ENCODE results near the gene ULK4.

ULK4 gene

DNA sequence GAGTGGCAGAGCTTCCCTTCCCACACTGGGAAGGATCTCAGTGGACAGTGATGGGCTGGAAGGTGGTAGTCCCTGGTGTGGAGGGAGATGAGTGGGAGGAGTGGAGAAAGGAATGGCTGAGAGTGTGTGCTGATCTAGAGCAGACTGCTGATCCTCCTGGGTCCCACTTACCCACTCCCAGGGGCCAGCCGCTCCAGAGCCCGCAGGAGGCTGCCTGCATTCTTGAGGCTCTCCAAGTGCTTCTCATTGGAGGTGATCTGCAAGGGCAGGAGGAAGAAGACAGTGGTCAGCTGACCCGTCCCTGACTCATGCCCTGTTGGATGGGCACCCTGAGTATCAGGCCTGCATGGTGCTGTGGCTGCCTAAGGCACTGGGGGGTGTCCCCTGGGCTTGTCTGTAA is 712.6 kb downstream of the ULK4 start:
- H3K4me2 ChIP-seq (ENCODE audit: low read depth, low read length, poor library complexity, severe bottlenecking): no peak overlapping the region
- H3K9me3 ChIP-seq (ENCODE audit: insufficient read depth, low read length): no peaks in the 10 kb centered on the region
- no peaks in the 10 kb centered on the region for H3F3A ChIP-seq (ENCODE audit: insufficient read depth)
- H3K27ac ChIP-seq (ENCODE audit: low read depth, low read length): no peak overlapping the region
- H3K79me2 ChIP-seq (ENCODE audit: insufficient read depth, low read length): no peaks in the 10 kb centered on the region
- no peaks in the 10 kb centered on the region for H3K9me2 ChIP-seq (replicated peaks; ENCODE audit: insufficient read depth, low read length)
- H3K27me3 ChIP-seq (ENCODE audit: low read length): no peaks in the 10 kb centered on the region
- no peak overlapping the region for H2AFZ ChIP-seq (ENCODE audit: low read depth, low read length, severe bottlenecking)
- H3K36me3 ChIP-seq (ENCODE audit: low read length): no peaks in the 10 kb centered on the region
- TF ChIP-seq, protein P1, sequence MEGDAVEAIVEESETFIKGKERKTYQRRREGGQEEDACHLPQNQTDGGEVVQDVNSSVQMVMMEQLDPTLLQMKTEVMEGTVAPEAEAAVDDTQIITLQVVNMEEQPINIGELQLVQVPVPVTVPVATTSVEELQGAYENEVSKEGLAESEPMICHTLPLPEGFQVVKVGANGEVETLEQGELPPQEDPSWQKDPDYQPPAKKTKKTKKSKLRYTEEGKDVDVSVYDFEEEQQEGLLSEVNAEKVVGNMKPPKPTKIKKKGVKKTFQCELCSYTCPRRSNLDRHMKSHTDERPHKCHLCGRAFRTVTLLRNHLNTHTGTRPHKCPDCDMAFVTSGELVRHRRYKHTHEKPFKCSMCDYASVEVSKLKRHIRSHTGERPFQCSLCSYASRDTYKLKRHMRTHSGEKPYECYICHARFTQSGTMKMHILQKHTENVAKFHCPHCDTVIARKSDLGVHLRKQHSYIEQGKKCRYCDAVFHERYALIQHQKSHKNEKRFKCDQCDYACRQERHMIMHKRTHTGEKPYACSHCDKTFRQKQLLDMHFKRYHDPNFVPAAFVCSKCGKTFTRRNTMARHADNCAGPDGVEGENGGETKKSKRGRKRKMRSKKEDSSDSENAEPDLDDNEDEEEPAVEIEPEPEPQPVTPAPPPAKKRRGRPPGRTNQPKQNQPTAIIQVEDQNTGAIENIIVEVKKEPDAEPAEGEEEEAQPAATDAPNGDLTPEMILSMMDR (IDR thresholded peaks at IDR 0.05; ENCODE audit: insufficient read depth, low read length, poor library complexity, severe bottlenecking): no peak
- no peak for TF ChIP-seq EZH2phosphoT487 (conservative IDR thresholded peaks at IDR 0.05; ENCODE audit: low read length)
- no peak overlapping the region for H3K4me3 ChIP-seq (ENCODE audit: insufficient read depth, low read length, poor library complexity, severe bottlenecking)
- H4K20me1 ChIP-seq (ENCODE audit: low read depth, low read length): no peaks in the 10 kb centered on the region
- no peak overlapping the region for H3K9ac ChIP-seq (ENCODE audit: low read length)

DNA sequence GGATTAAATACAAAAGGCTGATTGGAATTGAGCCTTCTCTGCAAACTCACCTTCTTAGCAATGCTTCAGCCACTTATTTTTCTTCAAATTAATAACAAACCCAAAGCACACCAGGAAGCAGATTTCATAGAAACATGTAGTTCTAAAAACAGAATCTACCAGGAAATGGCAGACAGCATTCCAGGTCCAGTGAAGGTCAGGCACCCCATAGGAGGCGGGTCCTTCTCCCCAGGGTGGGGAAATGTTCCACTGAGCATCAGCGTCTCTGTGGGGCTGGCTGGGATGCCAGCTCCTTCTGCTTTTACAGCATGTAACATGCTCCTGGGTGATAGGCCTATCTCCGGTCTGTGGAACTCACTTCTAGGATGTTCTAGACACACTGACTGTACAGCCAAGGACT is 713.4 kb downstream of the ULK4 start:
- no peaks in the 10 kb centered on the region for H3K27me3 ChIP-seq (ENCODE audit: low read length)
- H4K20me1 ChIP-seq (ENCODE audit: low read depth, low read length): no peaks in the 10 kb centered on the region
- no peaks in the 10 kb centered on the region for H3K9me3 ChIP-seq (ENCODE audit: insufficient read depth, low read length)
- no peak for TF ChIP-seq EZH2phosphoT487 (conservative IDR thresholded peaks at IDR 0.05; ENCODE audit: low read length)
- no peak overlapping the region for H3K4me3 ChIP-seq (ENCODE audit: insufficient read depth, low read length, poor library complexity, severe bottlenecking)
- H3F3A ChIP-seq (ENCODE audit: insufficient read depth): no peaks in the 10 kb centered on the region
- H3K9me2 ChIP-seq (replicated peaks; ENCODE audit: insufficient read depth, low read length): no peaks in the 10 kb centered on the region
- H3K4me2 ChIP-seq (ENCODE audit: low read depth, low read length, poor library complexity, severe bottlenecking): no peak overlapping the region
- no peak overlapping the region for H3K27ac ChIP-seq (ENCODE audit: low read depth, low read length)
- H3K79me2 ChIP-seq (ENCODE audit: insufficient read depth, low read length): no peaks in the 10 kb centered on the region
- H2AFZ ChIP-seq (ENCODE audit: low read depth, low read length, severe bottlenecking): no peak overlapping the region
- no peaks in the 10 kb centered on the region for H3K36me3 ChIP-seq (ENCODE audit: low read length)
- H3K9ac ChIP-seq (ENCODE audit: low read length): no peak overlapping the region

DNA sequence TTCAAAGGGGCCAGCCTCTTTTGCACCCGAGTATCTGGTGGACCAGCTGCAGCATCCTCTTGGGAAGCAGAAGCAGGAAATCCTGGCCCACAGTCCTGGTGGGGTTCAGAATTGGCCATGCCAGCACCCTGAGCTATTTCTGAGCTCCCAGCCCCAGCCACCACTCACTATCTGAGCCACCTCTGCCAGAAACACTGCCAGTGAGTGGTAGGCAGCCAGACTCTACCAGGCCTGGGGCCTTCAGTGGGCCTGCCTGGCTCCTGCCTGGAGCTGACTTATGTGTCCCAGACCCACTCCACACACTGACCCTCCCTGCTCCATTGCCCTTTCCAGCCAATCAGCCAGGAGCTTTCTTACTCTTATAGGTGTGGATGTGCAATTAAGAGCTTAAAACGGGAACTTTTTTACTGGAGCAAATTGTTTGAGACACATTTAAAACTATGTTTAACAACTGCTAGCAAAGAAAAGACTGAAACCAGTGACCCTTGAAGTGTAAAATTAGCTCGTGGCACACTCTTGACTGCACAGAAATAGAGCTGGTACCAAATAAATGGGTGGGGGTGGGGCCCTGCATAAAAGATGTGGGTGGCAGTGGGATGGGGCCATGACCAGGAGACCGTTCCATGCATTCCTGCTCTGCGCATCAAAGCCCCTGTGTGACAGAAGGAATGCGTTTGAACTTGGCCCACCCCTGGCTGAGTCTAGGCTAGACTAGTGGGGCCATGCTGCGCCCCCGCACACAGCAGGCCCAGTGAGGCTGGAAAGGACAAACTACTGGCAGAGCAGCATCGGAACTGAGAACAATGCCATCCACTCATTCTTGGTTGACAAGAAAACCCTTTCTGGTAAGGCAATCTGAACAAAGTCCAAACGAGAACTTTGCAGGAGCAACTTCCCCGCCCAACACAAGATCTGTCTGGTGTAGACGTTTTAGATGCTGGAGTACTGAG is 714.6 kb downstream of the ULK4 start:
- no peaks in the 10 kb centered on the region for H4K20me1 ChIP-seq (ENCODE audit: low read depth, low read length)

More for the DNA sequence above, 714.6 kb downstream of the ULK4 start:
- Histone ChIP-seq H3K9me2 (replicated peaks; ENCODE audit: insufficient read depth, low read length) (no peaks in the 10 kb centered on the region), H3K27me3 (ENCODE audit: low read length) (no peaks in the 10 kb centered on the region), H3K36me3 (ENCODE audit: low read length) (no peaks in the 10 kb centered on the region), H2AFZ (ENCODE audit: low read depth, low read length, severe bottlenecking) (no peak overlapping the region), H3K27ac (ENCODE audit: low read depth, low read length) (no peak overlapping the region), H3K9me3 (ENCODE audit: insufficient read depth, low read length) (no peaks in the 10 kb centered on the region), H3K9ac (ENCODE audit: low read length) (no peak overlapping the region), H3K79me2 (ENCODE audit: insufficient read depth, low read length) (no peaks in the 10 kb centered on the region), H3K4me2 (ENCODE audit: low read depth, low read length, poor library complexity, severe bottlenecking) (no peak overlapping the region), H3K4me3 (ENCODE audit: insufficient read depth, low read length, poor library complexity, severe bottlenecking) (no peak overlapping the region), H3F3A (ENCODE audit: insufficient read depth) (no peaks in the 10 kb centered on the region)
- TF ChIP-seq, protein P1 (IDR thresholded peaks at IDR 0.05; ENCODE audit: insufficient read depth, low read length, poor library complexity, severe bottlenecking): no peak
- TF ChIP-seq EZH2phosphoT487 (conservative IDR thresholded peaks at IDR 0.05; ENCODE audit: low read length): no peak

Data from SU-DHL-6 (cell line).